Lower lobe of right lung (tissue), 2 donors: ENCODE measurements around the gene AGO4. TPM values are rescaled to one million over a fixed set of nuclear protein-coding genes. Genes with fewer than 3 reads are reported as not detected.
"Not testable (repeated sequence)": the region's sequence is repeated elsewhere in the genome, so short reads cannot be mapped to it uniquely, and the experiment has no call there.

Source experiments
- ATAC-seq, 2 donors: fragments of 200-7000 bp; cut with Tn5 transposase; one replicate each; pipeline ENCODE4 v1.9.1; 2020 to 2022; ENCODE audit warnings: mild to moderate bottlenecking in 2 of 2, moderate library complexity in 2 of 2
- DNase-seq: peaks from one replicate; pipeline ENCODE4 v3.0.0-alpha.2; 2020
- H3K27ac ChIP-seq: fragments of 200-600 bp; one replicate; pipeline ENCODE4 v1.8.0; 2022
- H3K27me3 ChIP-seq: fragments of 200-600 bp; one replicate; pipeline ENCODE4 v1.8.0; 2022; ENCODE audit warnings: low read depth
- H3K36me3 ChIP-seq: fragments of 200-600 bp; one replicate; pipeline ENCODE4 v1.8.0; 2022; ENCODE audit warnings: mild to moderate bottlenecking
- H3K4me1 ChIP-seq: fragments of 200-600 bp; one replicate; pipeline ENCODE4 v1.8.0; 2022
- H3K4me3 ChIP-seq: fragments of 200-600 bp; one replicate; pipeline ENCODE4 v1.8.0; 2022; ENCODE audit warnings: mild to moderate bottlenecking
- H3K9me3 ChIP-seq: fragments of 200-600 bp; one replicate; pipeline ENCODE4 v1.8.0; 2022
- CTCF ChIP-seq: fragments of 200-600 bp; IDR thresholded peaks from one replicate; pipeline ENCODE4 v1.8.0; 2022; ENCODE audit warnings: antibody characterized with exemption, mild to moderate bottlenecking
- intact Hi-C: fragments of 100-400 bp; cut with DNase I; formaldehyde crosslinking; loops from one replicate; pipeline ENCODE4 v1.11.0; 2022
- total RNA-seq: library from RNA; stranded (reverse); fragmentation: NEBNext Ultra II Directional; extraction: Animal tissue kit (Norgen Biotek cat#: 25700); gene quantifications from one replicate; pipeline ENCODE4 v1.2.1, GENCODE V29; 2021
- donor health status: DM: no; HTN: yes; CAD: no; lungs with severe emphysema.

The AGO4 gene
- total RNA-seq, 1 donor from 2014 or later, result 32.9 TPM

- peak; percentile 11 for TF ChIP-seq CTCF
- no peaks in the 10 kb centered on the region for H3K36me3 ChIP-seq
- H3K27me3 ChIP-seq, result no peaks in the 10 kb centered on the region
- H3K4me1 ChIP-seq, result peaks cover 7% of the 10 kb centered on the region
- intact Hi-C loops, result no loop called here
- peak overlapping the region; percentile 84 for H3K27ac ChIP-seq
- ATAC-seq (peak; percentile 95 to 97), DNase-seq (peak; percentile 90)
- H3K4me3 ChIP-seq, result peak overlapping the region; percentile 99
- no peaks in the 10 kb centered on the region for H3K9me3 ChIP-seq
These were observed 38.5 kb upstream of the AGO4 start for GRCh38 chr1:35769188-35769758.

DNA sequence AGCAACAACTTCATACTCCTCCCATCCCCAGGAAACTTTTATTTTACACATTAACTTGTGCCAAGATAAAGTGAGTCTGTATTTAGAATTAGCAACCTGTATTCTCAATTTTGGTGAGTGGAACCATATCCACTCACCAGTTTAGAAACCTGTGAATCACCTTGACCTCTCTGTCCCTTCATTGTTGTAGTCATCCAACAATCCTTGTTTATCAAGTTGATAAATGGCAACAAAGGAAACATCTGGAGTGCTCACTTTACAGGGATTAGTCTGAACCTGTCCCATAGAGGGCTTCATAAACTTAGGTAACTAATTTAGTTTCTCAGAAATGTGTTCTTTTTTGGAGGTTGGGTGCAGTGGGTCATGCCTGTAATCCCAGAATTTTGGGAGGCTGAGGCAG is 34.1 kb upstream of the AGO4 start:
- ATAC-seq, result no peak
- TF ChIP-seq CTCF, result no peak
- intact Hi-C loops, result no loop called here
- Histone ChIP-seq H3K27ac (no peak overlapping the region), H3K36me3 (no peaks in the 10 kb centered on the region), H3K27me3 (no peaks in the 10 kb centered on the region), H3K4me1 (peaks cover 3% of the 10 kb centered on the region), H3K4me3 (no peak overlapping the region), H3K9me3 (no peaks in the 10 kb centered on the region)
- no peak for DNase-seq

- DNase-seq, ATAC-seq, H3K27ac ChIP-seq, H3K36me3 ChIP-seq, H3K27me3 ChIP-seq, intact Hi-C loops, H3K9me3 ChIP-seq, H3K4me1 ChIP-seq, H3K4me3 ChIP-seq: not testable (repeated sequence)
These were observed 31.6 kb upstream of the AGO4 start for GRCh38 chr1:35776172-35776571.

DNA sequence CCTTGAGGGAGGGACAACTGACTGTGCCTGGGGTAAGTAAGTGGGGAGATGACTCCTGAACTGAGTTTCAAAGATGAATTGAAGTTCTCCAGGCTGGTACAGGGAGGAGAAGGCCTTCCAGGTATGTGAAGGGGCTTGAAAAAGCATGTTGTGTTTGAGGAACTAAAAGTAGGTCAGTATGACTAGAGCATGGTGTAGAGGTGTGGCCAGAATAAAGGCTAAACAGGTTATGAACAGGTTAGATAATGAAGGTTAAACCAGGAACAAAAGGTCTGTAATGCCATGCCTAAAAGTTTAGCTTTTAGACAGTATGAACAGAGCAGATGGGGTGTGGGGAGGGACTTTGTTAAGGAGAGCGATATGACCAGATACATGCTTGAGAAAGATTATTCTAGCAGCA is 30.7 kb upstream of the AGO4 start:
- no peak for TF ChIP-seq CTCF
- no peak for DNase-seq
- no peak for ATAC-seq
- no peaks in the 10 kb centered on the region for H3K27me3 ChIP-seq
- no peaks in the 10 kb centered on the region for H3K4me1 ChIP-seq
- H3K27ac ChIP-seq, result no peak overlapping the region
- no peaks in the 10 kb centered on the region for H3K36me3 ChIP-seq
- no peaks in the 10 kb centered on the region for H3K9me3 ChIP-seq
- intact Hi-C loops, result no loop called here
- no peak overlapping the region for H3K4me3 ChIP-seq

DNA sequence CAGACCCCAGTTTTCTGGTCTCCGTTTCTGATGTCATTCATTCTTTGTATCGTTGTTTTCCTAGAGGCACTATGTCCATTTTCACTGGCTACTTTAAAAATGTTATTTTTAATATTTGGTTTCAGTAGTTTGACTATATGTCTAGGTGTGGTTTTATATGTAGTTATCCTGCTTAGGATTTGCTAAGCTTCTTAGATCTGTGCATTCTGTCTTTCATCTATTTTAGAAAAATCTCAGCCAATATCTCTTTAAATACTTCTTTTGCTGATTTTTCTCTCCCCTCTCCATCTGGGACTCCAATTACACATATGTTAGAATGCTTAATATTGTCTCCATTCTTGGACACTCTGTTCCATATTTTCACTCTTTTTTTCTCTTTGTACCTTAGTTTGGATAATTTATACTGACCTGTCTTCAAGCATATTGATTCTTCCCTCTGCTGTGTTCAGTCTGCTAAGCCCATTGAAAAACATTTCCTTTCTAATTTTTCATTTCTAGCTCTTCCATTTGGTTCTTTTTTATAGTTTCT is 24.7 kb upstream of the AGO4 start:
- H3K27me3 ChIP-seq, result no peaks in the 10 kb centered on the region
- H3K36me3 ChIP-seq, result no peaks in the 10 kb centered on the region
- TF ChIP-seq CTCF, result no peak
- intact Hi-C loops, result no loop called here
- no peak overlapping the region for H3K27ac ChIP-seq
- no peaks in the 10 kb centered on the region for H3K9me3 ChIP-seq
- no peak for ATAC-seq
- no peak overlapping the region for H3K4me3 ChIP-seq
- H3K4me1 ChIP-seq, result no peaks in the 10 kb centered on the region
- no peak for DNase-seq

GRCh38 chr1:35784364-35784763 is 23.5 kb upstream of the AGO4 start:
- DNase-seq, H3K4me1 ChIP-seq, H3K36me3 ChIP-seq, H3K4me3 ChIP-seq, H3K27me3 ChIP-seq, intact Hi-C loops, H3K27ac ChIP-seq, H3K9me3 ChIP-seq, ATAC-seq: not testable (repeated sequence)
